HG03280 (cell line): Measurements from ENCODE around the gene GATM.

Experiments used
- ATAC-seq: cut with Tn5 transposase; IDR thresholded peaks from one replicate; pipeline ENCODE4 v1.9.1; 2021; ENCODE audit warnings: mild to moderate bottlenecking, moderate library complexity; ENCODE audit not compliant: unreplicated experiment

GATM gene

DNA sequence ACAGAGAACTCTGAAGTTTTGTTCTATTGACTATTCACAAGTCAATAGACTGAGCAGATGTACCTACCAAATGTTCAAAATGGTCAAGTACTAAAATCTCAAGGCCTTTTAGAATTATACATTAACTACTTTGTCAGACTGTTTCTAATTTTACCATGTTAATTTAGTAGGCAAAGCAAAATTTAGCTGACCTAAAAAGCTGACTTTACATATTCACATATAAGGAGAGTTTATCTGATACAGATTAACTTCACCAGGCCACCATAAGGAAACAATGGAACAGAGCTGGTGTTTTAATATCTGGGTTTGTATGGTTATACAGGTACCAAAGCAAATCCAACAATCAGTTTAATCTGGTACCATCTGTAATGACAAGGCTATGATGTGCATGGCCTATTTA is 15.9 kb downstream of the GATM start:
- no peak for ATAC-seq

DNA sequence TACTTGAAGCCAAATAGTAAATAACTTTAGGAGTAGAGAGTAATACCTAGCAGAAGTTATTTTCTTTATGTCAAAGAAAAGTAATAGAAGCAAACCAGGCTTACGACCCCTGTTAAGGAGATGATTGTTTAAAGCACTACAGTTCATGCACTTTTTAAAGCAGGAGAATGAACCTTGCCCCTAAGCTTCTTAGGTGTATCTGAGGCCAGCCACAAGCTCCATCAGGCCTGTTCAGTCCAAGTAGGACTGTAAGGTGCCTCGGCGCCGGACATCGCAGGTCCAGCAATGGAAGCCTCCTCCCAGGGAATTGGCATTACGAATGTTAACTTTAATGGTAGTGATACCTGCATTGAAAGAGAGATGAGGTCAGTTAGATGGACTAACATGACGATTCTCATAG is 16.5 kb downstream of the GATM start:
- no peak for ATAC-seq

DNA sequence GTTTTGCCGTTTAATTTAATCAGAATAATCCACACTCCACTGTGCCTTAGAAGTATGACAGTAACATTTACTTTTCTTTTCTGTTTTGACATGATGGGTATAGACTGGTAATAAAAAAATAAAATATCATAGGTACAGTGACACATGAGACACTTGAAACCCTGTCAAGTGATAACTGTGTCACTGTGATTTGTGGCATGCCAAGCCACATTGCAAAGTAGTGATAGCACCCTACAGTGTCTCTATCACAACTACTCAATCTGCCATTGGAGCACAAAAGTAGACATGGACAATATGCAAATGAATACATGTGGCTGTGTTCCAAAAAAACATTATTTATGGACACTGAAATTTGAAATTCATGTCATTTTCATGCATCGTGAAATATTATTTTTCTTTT is 22.5 kb downstream of the GATM start:
- no peak for ATAC-seq

DNA sequence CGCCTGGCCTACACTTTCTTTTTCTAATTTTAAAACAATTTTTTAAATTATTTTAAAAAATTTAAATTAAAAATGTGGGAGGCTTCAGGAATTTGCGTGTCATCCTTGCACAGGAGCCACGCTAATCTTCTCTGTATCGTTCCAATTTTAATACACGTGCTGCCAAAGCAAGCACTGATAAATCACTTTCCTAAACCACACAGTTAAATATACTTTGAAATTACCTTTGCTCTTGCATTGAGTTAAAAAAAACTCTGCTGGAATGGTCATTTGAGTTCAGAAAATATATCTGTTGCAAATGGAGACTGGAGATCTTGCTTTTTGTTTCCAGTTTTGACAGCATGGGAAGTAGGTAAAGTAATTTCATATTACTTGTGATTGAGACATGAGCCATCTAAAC is 23.6 kb downstream of the GATM start:
- no peak for ATAC-seq

DNA sequence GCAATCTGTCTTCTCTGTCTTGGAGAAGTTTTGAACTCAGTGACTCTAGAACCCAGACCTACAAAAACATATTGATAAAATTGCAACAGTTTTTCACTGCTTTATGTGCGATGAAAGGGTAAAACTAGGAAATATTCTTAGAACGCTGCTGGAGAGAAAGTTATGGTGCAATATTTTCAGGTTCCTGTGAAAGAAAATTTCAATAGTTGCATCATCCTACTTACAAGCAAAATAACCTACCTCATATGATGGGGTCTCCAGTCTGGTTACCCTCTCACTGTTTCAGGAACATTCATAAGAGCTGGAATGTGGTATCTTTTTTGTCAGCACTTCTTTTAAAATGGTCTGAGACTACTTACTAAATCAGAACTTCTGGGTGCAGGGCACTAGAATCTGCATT is 27.1 kb downstream of the GATM start:
- no peak for ATAC-seq

DNA sequence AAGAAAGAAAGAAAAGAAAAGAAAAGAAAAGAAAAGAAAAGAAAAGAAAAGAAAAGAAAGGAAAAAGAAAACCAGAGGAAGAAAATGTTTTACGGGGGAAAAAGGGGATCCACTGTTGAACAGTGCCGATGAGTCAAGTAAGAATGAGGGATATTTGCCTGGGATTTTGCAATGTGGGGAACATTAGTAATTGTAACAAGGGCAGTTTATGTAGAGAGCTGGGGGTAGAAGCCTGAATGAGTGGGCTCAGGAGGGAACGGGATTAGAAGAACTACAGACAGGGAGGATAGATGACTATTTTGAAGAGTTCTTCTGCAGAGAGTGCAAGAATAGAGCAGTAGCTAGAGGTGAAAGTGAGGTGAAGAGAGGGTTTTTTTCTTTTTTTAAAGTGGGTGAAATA is 28.7 kb downstream of the GATM start:
- ATAC-seq, result no peak

DNA sequence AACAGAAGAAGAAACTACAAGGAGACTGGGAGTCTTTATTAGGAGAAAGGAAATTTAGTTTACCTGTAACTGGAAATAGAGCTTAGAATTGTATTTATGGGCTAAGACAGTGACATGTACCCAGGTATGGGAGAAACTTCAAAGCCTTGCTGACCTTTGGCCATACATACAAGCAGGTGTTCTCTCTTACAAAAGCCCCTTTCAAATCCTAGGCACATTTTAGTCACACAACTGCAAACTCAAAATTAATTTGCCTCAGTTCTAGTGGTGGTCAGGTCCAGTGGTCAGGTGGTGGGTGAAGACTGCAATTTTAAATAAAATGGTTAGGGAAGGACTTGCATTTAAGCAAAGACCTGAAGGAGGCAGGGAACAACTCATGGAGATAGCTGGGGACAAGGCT is 30.4 kb downstream of the GATM start:
- ATAC-seq, result no peak

DNA sequence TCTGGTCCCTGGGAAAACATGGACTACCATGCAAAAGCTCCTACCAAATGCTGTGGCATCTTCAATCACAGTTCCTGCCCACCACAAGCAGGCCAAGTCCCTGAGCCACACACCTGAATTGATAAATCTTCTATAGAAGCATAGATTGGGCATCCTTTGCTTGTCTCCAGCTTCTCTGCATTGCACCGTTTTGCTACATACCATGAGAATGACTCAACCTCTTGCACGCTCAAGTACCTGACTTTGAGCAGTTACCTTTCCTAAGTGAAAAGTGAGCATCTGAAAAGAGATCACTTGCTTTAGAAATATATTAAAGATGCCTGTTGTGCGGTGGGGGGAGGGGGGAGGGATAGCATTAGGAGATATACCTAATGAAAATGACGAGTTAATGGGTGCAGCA is 31.3 kb downstream of the GATM start:
- no peak for ATAC-seq

DNA sequence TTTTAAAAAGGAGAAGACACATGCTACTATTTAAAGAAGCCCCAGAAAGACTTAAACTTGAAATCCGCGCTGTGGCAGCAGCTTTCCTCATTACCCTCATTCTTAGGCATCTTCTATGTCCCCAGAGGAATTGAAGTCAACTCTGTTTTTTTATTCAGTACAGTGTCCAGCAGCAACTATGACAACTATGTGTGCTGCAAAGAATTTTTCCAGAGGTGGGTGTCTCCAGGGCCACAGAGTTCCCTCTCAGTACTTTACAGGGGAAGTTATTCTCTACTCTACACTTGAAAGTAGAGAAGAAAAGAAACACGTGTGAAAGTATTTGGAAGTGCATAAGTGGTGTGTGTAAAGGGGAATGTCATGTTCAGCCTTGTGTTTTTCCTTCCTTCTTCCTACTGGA is 32.0 kb downstream of the GATM start:
- ATAC-seq, result no peak

DNA sequence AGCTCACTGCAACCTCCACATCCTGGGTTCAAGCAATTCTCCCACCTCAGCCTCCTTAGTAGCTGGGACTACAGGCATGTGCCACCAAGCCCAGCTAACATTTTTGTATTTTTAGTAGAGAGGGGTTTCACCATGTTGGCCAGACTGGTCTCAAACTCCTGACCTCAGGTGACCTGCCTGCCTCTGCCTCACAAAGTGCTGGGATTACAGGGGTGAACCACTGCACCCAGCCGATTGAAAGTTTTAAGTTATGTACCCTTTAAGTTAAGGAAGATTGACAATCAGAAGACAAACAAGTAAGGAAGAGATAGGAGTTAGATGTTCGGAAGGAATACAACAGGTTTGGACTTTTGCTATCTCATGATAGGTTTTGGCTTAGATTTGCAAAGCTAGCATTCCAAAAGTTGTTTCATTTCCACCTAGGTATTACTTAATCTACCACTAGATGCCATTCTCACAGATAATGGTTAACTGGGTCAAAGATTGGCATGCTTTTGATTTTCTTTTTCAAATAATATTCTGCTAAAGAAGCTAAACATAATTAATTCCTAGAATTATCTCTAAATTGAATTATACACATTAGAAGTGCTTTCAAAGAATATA is 35.0 kb downstream of the GATM start:
- ATAC-seq, result no peak

DNA sequence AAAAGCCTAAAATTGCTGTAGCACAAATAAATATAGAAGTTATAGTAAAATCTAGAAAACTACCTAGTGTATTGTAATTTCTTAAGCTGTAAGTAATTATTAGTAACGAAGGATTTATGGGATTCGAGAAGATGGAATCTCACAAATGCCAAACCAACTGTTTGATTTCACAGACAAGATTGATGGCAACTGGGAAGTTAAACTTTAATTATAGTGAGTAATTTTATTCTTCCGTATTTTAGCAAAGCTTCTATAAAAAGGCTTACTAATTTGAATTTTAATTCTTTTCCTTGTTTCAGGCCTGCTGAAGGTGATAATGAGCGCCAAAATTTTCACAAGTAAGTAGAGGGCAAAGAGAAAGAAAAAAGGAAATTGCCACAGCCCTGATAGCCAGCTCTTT is 36.6 kb downstream of the GATM start:
- no peak for ATAC-seq

DNA sequence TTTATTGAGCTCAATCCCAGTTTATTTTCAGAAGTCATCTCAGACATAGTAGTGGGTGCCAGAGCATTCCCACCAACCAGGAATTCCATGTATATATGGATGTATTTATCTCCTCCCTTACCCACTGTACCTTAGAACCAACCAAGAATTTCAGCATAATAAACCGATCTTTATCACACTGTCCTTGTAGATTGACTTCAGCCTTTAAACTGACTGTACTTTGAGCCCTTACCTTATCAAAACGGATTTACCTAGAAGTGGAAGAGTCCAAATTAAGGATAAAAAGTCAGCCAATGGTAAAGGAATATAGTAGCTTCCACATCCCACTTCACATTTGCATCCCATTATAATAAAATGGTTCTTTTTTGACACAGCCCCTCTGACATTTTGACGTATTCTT is 37.9 kb downstream of the GATM start:
- no peak for ATAC-seq

DNA sequence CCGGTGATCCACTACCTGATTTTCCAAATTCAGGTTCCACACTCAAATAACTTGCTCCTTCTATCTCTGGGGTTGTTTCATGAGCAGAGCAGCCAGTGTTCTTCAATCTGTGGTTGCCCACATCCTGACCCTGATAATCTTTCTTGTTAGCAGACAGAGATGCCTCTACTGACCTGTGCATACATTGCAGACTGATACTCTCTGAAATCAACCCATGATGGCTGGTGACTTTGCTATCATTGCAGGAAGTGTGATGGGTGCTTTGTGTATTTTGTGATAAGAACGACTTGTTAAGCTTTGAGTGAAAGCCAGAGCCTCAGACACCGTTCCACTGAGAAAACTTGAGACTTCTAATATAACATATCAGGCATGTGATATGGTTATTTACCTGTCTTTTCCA is 39.9 kb downstream of the GATM start:
- no peak for ATAC-seq

DNA sequence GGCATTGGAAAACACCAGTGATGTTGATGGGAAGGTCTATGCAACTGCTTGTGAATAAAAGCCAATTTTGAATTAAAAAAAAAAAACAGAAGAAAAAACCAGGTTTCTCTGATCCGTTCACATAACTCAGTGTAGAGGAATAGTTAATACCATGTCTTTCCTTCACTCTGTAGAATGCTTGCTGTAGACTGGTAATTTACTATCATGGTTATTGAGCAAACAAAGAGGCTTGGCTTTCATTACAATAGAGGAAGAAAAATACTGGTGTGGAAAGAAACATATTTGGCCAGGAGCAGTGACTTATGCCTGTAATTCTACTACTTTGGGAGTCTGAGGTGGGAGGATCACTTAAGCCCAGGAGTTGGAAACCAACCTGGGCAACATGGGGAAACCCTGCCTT is 41.1 kb downstream of the GATM start:
- ATAC-seq, result no peak

DNA sequence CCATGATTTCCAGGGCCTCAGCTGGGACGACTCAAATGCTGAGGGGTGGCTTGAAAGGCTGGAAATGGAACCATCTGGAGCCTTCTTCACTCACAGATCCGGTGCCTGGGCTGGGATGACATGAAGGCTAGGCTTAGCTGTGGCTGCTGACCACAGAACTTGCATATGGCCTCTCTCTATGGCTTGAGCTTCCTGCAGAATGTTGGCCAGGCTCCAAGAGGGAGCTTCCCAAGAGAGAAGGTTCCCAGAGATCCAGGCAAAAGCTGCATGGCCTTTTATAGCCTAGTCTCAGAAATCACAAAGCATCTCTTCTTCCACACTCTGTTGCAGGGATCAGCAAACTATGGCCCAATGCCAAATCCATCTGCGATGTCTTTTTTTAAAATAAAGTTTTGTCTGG is 44.8 kb downstream of the GATM start:
- no peak for ATAC-seq

DNA sequence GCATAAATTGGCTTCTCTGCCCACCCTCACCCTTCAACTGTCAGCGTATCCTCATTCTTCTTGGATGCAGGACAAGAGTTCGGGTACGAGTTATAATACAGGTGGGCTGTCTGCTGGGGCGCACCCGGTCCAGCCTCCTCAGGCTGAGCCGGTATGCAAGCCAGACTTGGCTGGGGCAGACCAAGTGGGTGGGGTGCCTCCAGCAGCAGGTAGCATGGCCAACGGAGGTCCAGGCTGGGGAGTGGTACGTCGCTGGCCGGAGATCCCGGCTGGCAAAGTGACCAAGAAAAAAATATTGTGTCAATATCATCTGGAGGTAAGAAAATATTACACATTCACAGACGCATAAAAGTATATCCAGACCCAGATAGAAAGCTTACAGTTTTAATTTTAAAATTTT is 45.6 kb downstream of the GATM start:
- no peak for ATAC-seq

DNA sequence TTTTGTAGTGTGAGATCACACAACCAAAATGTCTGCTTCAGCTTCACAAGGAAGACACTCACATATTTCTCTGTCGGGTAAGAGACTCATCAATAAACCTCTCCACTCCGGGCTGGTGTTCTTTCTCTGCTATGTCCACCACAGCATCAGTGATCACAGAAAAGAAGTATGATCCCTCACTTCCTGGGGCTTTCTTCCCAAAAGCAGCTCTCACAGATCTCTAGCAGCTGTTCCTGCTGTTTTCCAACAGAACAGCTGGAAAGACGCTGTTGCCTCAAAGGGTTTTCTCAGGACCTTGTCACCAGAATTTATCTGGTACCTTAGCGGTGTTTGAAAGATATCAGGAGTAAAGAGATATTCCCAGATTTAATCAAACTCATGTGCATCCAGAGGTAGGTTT is 46.4 kb downstream of the GATM start:
- ATAC-seq, result no peak

DNA sequence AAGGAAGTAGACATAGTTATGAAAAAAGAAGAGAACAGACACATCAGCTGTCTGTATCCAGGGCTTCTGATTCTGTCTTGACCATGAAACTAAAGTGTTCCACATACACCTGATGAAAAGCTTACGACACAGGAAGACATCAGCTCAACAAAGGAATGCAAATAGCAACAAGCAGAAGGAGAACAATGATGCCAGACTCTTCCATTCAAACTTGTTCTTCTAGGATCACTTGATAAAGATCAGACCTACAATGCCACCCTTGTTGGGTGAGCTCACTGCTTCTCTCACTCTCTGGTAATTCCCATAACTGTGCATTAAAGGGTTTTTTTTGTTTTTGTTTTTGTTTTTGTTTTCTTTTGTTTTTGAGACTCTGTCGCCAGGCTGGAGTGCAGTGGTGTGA is 49.7 kb downstream of the GATM start:
- no peak for ATAC-seq

DNA sequence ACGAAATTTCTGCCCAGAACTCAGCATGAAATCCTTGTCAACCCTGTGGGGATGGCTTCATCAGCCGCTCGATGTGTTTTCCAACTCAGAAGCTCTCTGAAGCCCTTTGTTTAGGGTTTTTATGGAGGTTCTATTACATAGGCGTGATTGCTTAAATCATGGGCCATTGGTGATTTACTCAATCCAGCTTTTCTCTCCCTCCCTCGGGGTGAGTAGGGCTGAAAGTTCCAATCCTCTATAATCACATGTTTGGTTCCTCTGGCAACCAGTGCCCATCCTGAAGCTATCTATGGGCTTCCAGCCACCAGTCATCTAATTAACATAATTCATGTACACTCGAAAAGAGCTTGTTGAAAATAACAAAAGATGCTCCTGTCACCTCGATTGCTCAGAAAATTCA is 51.6 kb downstream of the GATM start:
- no peak for ATAC-seq

DNA sequence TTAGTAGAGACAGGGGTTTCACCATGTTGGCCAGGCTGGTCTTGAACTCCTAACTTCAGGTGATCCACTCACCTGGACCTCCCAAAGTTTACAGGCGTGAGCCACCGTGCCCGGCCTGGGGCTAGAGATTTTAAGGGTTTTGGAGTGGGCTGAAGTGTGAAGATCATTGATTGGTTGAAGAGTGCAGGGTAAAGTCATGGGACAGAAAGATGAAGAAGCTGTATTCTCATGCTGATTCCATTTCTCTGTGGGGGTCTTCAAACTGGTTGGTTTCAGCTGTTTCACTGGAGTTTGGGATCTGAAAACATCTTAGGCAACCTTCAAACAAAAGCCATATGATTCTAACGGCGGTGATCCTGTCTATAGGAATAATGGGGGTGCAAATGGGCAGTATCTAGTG is 52.1 kb downstream of the GATM start:
- ATAC-seq, result no peak

DNA sequence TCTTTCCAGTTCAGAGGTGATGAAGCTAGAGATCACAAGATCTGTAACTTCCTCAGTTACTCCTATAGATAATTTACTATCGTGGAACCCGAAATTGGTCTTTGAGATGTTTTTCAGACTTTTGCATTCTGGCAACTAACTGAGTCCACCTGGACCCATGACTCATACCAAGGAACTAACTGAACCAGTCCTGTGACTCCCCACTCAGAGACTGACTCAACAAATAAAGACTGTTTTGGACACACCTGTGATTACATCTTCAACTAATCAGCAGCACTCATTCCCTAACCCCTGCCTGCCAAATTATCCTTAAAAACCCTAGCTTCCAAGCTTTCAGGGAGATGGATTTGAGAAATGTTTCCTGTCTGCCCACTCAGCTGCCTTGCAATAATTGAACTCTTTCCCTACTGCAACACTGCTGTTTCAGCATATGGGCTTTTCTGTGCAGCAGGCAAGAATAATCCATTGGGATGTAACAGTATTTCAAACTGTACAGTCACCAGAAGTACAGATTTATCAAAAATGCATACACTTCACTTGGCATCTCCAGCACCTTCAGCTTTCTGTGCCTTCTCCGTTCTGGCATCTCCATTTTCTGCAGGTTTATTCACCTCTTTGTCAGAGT is 57.7 kb downstream of the GATM start:
- ATAC-seq, result no peak

DNA sequence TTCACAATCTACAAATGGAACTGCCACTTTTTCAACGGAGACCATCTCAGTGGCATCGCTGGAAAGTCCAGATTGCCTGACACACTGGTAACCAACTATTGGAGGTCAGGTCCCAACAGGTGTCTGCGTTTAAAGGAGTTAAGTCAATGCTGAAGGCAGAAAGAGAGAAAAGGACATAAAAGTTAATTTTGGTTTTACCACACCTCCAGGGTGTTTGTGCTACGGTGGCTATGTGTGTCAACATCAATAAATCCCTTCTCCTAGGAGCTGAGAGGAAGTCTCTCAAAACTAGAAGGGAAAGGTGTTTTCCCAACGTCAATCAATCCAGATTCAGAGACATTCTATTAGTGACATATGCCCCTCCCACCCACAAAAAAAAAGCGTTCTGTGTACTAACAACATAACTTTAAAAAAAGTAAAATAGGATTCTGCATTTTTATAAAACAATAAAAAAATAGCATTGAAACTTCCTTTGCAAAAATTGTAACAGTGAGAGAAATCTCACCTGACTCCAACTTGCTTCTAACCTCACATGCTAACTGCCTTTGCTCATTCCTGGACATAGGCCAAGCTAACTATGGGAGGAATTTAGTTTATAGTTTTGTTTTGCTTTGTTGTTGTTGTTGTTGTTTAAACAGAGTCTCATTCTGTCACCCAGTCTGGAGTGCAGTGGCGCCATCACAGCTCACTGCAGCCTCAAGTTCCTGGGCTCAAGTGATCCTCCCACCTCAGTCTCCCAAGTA is 58.7 kb downstream of the GATM start:
- ATAC-seq, result no peak

DNA sequence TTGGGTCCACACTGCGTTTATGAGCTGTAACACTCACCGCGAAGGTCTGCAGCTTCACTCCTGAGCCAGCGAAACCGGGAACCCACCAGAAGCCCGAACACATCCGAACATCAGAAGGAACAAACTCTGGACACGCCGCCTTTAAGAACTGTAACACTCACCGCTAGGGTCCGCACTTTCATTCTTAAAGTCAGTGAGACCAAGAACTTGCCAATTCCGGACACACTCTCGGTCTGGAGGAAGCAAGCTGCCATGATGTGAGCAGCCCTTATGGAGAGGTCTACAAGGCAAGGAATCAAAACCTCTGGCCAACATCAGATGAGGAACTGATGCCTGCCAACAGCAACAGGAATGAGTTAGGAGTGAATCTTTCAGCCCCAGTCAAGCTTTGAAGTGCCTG is 63.4 kb downstream of the GATM start:
- ATAC-seq, result no peak
